Measurements from ENCODE around the gene CISD1. TPM values are rescaled to one million over a fixed set of nuclear protein-coding genes. Genes with fewer than 3 reads are reported as not detected.
A peak's percentile ranks its signal among the peaks of the same experiment; 100 is the strongest.

CISD1 gene
- total RNA-seq, 4 donors from 2014 or later: 19.0 to 93.5 (median 50.6) TPM

DNA sequence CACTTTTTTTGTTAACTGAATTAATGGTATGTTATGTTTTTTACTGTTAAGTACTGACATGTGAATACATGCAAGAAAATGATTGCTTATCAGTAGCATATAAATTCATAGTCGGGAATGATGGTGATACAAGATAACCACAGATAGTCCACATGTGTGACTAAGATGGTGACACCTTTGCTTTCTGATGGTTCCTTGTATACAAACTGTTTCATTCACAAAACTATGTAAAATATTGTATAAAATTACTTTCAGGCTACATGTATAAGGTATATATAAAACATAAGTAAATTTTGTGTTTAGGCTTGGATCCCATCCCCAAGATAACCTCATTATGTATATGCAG lies 10.0 kb downstream of the CISD1 start:
- Histone ChIP-seq H3K36me3 (peaks cover 0 to 24% (median 0%) of the 10 kb centered on the region in 3 donors), H3K4me3 (no peak overlapping the region), H3K27ac (no peak overlapping the region), H3K4me1 (peaks cover 0 to 20% (median 2%) of the 10 kb centered on the region in 4 donors), H3K27me3 (no peaks in the 10 kb centered on the region), H3K9me3 (no peaks in the 10 kb centered on the region)
- TF ChIP-seq, protein P1, sequence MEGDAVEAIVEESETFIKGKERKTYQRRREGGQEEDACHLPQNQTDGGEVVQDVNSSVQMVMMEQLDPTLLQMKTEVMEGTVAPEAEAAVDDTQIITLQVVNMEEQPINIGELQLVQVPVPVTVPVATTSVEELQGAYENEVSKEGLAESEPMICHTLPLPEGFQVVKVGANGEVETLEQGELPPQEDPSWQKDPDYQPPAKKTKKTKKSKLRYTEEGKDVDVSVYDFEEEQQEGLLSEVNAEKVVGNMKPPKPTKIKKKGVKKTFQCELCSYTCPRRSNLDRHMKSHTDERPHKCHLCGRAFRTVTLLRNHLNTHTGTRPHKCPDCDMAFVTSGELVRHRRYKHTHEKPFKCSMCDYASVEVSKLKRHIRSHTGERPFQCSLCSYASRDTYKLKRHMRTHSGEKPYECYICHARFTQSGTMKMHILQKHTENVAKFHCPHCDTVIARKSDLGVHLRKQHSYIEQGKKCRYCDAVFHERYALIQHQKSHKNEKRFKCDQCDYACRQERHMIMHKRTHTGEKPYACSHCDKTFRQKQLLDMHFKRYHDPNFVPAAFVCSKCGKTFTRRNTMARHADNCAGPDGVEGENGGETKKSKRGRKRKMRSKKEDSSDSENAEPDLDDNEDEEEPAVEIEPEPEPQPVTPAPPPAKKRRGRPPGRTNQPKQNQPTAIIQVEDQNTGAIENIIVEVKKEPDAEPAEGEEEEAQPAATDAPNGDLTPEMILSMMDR (IDR thresholded peaks at IDR 0.05): no peak
- no peak for TF ChIP-seq POLR2A (IDR thresholded peaks at IDR 0.05)
- no peak for DNase-seq

DNA sequence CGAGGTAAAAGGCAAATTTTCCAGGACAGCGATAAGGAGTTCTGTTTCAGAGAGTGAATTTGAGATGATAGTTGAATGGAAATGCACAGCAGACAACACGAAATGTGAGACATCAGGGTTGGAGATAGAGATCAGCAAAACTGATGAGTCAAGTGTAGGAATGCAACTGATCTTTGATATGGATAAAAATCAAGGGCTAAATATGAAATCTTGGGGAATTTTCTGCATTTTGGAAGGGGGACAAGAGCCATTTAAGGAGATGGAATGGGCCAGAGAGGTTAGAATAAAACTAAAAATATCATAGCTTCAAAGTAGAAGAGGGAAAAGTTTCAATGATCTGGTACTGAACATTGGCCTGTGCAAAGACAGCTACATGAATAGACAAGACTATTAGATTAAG lies 11.5 kb downstream of the CISD1 start:
- Histone ChIP-seq H3K4me3 (no peak overlapping the region), H3K9me3 (no peaks in the 10 kb centered on the region), H3K27me3 (no peaks in the 10 kb centered on the region), H3K36me3 (peaks cover 0 to 24% (median 0%) of the 10 kb centered on the region in 3 donors), H3K4me1 (peaks cover 0 to 6% (median 0%) of the 10 kb centered on the region in 4 donors), H3K27ac (no peak overlapping the region)
- TF ChIP-seq, protein P1 (IDR thresholded peaks at IDR 0.05): no peak
- TF ChIP-seq POLR2A (IDR thresholded peaks at IDR 0.05): no peak
- no peak for DNase-seq

DNA sequence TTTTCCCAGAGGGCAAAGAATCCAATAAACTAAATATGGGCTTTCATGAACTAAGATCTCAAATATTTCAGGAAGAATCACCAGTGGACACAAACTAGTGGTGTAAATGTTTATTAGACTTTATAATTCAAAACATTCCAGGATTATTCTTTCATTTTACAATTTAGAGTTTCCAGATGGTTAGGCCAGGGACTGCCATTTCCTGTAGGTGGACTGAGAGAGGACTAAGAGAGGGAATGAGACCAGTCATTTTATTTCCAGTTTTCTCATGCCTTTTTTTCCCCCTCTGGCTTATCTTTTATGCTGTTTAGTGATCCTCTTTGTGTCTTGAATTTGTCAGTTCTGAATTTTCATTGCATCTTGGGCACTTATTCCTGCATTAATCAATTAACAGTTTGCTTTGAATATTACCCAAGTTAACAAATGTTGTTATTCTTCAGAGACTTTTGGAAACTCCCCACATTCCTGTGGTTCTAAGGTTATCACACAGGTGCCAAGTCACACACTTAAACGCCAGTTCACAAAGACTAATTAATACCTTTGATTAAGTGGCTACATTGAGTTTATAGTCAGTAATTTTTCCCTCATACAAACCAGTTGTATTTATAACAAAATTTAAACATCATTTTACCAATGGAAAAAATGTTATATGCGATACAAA lies 12.3 kb downstream of the CISD1 start:
- DNase-seq: no peak
- no peak overlapping the region for H3K27ac ChIP-seq
- TF ChIP-seq, protein P1 (IDR thresholded peaks at IDR 0.05): no peak
- no peak for TF ChIP-seq POLR2A (IDR thresholded peaks at IDR 0.05)
- H3K27me3 ChIP-seq: no peaks in the 10 kb centered on the region
- H3K4me3 ChIP-seq: no peak overlapping the region
- no peaks in the 10 kb centered on the region for H3K9me3 ChIP-seq
- H3K36me3 ChIP-seq: peaks cover 0 to 24% (median 0%) of the 10 kb centered on the region in 3 donors
- H3K4me1 ChIP-seq: no peaks in the 10 kb centered on the region

DNA sequence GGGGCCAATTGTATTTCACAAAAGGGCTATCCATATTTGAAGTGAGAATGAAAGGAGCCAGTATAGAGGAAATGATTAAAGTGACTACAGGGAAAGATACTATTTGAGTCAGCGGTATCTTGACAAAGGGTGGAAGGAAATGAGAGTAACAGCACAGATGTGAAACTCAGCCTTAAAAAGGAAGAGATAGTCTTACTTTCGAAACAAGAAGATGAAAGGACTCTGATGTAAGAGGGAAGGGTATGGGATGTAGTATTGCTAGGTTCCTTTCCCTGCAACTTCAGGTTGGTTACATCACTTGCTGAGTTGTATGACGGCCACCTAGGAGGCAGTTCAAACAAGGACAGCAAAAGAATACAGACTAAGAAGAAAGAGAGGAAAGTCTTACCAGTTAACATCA lies 13.7 kb downstream of the CISD1 start:
- no peak for DNase-seq
- no peaks in the 10 kb centered on the region for H3K9me3 ChIP-seq
- TF ChIP-seq, protein P1 (IDR thresholded peaks at IDR 0.05): no peak
- TF ChIP-seq POLR2A (IDR thresholded peaks at IDR 0.05): no peak
- no peaks in the 10 kb centered on the region for H3K27me3 ChIP-seq
- peaks cover 0 to 16% (median 0%) of the 10 kb centered on the region in 3 donors for H3K36me3 ChIP-seq
- no peak overlapping the region for H3K4me3 ChIP-seq
- H3K4me1 ChIP-seq: no peaks in the 10 kb centered on the region
- no peak overlapping the region for H3K27ac ChIP-seq

DNA sequence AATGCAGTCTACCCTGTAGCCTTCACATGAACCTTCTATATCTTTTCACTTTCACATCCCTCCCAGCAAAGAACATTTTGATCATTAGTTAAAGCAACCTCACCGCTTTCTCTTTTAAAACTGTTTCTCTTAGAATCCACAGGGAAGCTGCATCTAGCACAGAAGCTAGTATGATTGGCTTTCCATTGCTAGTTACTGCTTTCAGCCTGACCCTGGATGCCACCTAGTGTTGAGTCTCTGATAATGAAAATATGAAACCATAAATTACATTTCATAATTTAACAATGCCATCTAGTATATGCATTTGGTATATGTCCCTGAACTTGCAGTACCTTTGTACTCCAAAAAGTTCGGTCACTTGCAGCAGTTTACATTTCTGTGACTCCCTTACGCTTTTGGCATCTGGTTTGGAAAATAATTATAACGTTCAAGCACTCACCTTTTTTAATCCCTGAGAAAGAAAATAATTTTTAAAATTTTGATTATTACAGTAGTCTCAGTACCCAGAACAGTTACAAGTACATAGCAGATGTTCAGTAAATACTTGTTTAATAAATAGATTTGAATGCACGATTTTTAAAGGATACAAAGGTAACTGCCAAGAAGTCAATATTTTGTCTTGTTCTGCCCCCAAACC lies 22.7 kb downstream of the CISD1 start:
- Histone ChIP-seq H3K4me3 (no peak overlapping the region), H3K4me1 (no peaks in the 10 kb centered on the region), H3K36me3 (peaks cover 0 to 6% (median 0%) of the 10 kb centered on the region in 3 donors), H3K27me3 (no peaks in the 10 kb centered on the region), H3K9me3 (no peaks in the 10 kb centered on the region), H3K27ac (no peak overlapping the region)
- TF ChIP-seq, protein P1 (IDR thresholded peaks at IDR 0.05): peak; percentile 10 to 95 (median 82)
- no peak for TF ChIP-seq POLR2A (IDR thresholded peaks at IDR 0.05)
- DNase-seq: peak in 1 of 3 donors; percentile 64

Data from Peyer's patch (tissue), 4 donors.